ENCODE results near the gene ZC3H18.
A peak's percentile ranks its signal among the peaks of the same experiment; 100 is the strongest.

ZC3H18 gene

DNA sequence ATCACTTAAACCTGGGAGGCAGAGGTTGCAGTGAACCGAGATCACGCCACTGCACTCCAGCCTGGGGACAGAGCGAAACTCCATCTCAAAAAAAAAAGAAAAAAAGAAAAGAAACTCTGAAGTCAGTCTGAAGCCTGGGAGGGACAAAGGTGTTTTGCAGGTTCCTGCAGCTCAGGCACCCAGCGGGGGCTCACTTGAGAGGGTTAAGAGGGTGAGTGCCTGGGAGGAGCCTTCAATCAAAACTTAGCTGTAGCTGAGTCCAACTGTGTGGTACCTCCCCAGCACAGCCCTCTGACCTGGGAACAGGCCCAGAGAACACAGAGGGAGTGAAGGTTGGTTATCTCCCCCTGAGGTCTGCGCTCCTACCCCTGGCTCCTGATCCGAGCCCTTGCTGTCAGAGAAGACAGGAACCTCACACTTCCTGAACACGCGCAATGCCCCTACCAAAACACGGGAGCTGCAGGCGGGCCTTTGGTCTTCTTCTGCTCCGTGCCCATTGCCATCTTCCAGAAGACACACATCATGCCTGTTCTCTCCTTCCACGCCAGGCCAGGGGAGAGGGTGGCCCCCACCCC lies 20.4 kb upstream of the ZC3H18 start:
- no peak for DNase-seq (ENCODE audit: low read depth in 2 of 2)

DNA sequence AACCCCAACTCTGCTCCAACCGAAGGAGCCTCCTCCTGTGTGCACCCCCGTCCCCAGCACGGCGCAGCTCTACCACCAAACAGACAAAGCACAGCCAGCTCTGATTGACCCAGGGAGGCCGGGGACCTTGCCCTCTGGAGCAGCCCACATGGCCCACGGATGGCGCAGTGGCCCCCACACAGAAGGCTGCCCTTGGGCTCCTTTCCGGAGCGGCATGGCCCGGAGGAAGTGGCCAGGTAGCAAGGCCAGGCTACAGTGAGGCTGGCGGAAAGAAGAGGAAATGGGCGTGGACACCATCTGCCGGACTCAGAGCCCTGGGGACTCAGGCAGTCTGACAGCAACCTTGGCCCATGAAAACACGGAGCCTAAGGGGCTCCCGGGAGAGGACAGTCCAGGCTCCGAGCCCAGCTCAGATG lies 19.9 kb upstream of the ZC3H18 start:
- DNase-seq (ENCODE audit: low read depth in 2 of 2), result no peak

DNA sequence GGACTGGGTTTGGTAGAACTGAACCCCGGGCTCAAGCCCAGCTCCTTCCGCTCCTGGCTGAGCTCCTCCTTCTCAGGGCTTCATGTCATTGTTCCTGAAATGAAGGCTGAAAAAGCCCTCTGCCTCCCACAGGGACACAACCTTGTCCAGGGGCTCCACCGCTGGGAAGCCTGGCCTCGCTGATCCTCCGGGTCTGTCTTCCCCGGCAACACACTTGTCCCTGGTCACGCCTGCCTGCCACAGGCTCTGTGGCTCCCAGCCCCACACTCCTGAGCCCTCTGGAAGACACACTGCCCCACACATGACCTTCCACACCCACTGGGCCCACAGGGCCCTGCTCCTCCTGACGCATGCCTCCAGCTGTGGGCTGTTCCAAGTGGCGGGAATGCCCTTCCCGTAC lies 18.0 kb upstream of the ZC3H18 start:
- DNase-seq (ENCODE audit: low read depth in 2 of 2), result no peak

DNA sequence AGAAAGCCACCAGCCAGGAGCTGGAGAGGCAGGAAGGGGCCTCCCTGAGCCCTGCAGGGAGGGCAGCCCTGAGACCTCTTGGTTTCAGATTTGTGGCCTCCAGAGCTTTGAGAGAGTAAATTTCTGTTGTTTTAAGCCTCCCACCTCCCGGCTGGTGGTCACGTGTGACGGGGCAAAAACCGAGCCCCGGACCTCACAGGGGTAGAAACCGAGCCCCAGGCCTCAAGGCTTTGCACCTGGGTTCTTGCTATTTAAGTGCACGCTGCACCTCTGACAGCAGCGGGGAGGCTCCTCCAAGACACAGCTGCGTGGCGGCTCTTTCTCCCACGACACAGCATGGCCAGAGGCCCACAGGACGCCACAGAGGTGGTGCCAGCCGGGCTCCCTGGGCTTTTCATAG lies 17.4 kb upstream of the ZC3H18 start:
- no peak for DNase-seq (ENCODE audit: low read depth in 2 of 2)

DNA sequence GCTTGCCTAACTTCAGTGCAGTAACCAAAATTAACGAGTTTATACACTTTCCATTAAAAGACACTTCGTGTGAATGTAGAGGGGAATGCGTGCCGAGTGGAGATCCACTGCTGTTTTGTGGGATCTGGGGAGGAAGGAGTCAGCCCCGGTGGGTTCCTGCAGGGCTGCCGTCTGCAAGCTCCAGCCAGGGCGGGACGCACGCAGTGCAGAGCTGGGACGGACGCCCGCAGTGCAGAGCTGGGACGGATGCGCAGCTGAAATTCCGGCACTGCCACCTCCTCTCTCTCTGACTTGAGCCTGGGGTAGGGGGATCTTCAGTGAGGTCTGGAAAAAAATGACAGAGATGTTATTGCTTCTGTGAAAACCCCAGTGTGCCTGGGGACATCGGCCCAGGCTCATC lies 16.5 kb upstream of the ZC3H18 start:
- no peak for DNase-seq (ENCODE audit: low read depth in 2 of 2)

DNA sequence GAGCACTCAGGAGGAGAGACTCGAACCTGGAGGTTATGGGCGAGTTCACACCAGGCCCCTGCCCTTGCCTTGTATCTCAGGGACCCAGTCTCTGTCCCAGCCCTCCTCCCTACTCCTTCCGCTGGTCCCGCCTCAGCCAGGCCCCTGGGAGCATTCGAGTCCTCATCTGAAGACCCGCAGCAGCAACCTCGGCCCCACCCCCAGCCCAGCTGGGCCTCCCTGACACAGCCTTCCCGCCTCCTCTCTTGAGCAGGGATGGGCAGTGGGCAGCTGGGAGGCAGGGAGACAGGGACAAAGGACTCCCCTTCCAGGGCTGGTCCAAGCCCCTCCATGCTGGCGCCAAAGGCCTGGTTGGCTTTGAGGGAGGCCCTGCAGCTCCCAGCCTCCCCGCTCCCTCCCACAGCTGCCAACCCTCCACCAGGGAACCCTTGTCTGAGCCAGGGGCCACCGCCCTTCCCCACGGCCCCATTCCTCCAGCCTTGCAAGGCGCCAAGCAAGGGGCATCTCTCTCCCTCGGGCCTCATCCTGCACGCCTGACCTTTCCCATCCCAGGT lies 15.4 kb upstream of the ZC3H18 start:
- DNase-seq (ENCODE audit: low read depth in 2 of 2), result no peak

DNA sequence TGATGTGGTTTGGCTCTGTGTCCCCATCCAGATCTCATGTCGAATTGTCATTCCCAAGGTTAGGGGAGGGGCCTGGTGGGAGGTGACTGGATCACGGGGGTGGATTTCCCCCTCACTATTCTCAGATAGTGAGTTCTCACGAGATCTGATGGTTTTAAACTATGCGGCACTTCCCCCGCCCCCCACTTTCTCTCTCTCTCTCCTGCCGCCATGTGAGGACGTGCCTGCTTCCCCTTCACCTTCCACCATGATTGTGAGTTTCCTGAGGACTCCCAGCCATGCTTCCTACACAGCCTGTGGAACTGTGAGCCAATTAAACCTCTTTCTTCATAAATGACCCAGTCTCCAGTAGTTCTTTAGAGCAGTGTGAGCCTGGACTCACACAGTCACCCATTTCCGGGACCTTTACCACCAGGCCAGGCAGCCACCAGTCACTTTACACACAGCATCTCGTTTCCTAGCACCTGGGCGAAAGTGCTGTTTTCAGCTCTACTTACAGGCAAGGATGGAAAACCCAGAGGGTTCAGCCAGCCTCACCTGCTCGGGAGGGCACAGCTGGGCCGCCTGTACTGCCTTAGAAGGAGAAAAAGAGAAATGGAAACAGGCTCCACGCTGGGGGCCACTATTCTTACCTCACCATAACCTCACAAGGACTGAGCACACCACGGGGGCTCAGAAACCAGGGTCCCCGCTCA lies 13.8 kb upstream of the ZC3H18 start:
- no peak for DNase-seq (ENCODE audit: low read depth in 2 of 2)

DNA sequence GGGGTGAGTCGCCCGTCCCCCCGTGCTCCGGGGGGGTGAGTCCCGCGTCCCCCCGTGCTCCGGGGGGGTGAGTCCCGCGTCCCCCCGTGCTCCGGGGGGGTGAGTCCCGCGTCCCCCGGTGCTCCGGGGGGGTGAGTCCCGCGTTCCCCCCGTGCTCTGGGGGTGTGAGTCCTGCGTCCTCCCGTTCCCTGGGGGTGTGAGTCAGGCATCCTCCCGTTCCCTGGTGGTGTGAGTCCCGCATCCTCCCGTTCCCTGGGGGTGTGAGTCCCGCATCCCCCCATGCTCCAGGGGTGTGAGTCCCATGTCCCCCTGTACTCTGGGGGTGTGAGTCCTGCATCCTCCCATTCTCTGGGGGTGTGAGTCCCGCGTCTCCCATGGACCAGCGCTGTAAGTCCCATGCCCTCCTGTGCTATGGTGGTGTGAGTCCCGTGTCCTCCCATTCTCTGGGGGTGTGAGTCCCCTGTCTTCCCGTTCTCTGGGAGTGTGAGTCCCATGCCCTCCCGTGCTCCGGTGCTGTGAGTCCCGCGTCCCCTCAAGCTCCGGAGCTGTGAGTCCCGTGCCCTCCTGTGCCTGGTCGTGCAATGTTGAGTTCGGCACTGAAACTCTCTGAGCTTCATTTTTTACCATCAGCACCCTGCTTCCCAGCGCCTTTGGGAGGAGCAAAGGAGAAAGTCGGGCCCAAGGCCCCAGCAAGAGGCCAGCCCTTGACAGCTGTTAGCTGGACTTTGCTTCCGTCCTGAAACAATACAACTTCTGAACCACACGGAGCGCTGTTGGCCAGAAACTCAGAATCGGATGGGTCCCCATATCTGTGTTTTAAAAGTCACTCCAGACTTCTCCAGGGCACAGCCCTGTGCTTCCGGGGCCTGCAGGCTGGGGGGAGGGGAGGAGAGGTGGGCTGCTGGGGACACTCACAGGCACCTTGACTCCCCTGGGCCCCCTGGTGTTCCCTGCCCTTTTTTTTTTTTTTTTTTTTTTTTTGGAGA lies 11.5 kb upstream of the ZC3H18 start:
- no peak for DNase-seq (ENCODE audit: low read depth in 2 of 2)

DNA sequence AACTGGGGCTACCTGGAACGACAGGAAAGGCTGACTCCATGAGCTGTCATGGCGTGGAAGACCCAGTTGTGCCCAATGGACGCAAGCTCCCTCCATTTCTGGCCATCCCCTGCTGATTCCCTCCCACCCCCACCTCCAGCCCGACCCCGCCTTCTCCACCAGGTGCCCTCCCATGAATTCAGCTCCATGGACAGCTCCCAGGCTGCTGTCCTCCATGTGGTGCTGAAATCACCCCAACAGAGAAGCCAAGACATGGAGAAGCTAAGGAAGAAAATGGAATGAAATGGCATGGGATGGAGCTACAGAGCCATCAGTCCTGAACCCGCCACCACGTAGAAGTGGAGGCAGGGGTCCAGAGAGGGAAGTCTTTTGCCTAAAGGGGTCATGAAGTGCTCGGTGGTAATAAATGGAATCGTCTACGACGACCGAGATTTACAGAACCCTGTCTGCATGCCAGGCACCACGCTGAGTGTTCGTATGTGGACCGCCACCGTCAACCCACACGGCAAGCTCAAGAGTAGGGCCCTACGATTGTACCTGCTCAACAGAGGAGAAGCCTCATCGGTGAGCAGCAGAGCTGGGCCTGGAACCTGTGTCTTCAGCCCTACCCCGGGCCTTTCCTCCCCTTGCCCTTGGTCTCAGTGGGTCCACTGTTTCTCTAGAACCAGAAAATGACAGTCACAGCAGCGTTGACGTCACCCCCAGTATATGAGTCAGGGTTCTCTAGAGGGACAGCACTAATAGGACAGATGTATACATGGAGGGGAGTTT lies 9.3 kb upstream of the ZC3H18 start:
- no peak for DNase-seq (ENCODE audit: low read depth in 2 of 2)

DNA sequence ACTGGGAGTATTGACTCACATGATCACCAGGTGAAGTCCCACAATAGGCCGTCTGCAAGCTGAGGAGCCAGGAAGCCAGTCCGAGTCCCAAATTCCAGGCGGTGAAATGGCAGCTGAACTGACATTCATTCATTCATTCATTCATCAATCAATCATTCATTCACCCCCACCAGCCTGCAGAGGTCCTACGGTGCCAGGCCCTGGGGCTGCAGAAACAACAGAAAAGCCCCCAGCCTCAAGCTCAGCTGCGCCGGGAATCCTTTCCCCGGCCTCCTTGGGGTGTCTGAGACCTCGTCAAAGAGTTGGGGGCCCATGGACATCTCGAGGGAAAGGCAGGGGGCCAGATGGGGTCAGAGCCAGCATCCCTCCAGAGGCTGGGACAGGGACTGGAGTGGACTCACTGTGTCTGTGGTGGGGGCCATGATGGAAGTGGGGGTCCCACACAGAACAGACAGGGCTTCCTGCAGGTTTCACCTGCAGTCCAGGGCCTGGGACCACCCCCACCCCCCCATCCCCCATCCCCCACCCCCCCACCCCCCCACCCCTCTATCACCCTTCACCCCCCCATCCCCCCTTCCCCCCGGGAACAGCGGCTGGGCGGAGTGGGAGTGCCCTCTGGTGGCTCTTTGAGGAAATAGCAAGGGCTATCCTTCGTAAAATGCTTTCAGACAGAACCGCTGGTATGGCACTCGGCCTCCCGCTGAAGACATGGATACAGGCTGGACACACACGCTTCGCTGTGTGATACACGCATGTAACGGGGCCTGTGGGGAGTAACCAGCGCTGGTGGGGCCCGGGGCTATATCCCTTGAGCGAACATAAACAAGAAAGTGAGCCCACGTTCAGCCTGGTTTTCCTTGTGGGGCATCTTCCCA lies 8.5 kb upstream of the ZC3H18 start:
- peak; percentile 37 to 47 for DNase-seq (ENCODE audit: low read depth in 2 of 2)

DNA sequence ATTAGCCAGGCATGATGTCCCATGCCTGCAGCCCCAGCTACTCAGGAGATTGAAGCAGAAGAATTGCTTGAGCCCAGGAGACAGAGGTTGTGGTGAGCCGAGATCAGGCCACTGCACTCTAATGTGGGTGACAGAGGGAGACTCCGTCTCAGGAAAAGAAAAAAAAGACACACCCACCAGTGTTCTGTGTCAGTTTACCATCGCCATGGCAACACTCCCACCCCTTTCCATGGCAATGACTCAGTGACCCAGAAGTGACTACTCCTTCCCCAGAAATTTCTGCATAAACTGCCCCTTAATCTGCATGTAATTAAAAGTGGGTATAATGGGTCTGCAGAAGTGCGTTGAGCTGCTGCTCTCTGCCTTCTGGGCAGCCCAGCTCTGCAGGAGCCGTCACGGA lies 4.0 kb upstream of the ZC3H18 start:
- peak; percentile 35 to 49 for DNase-seq (ENCODE audit: low read depth in 2 of 2)

DNA sequence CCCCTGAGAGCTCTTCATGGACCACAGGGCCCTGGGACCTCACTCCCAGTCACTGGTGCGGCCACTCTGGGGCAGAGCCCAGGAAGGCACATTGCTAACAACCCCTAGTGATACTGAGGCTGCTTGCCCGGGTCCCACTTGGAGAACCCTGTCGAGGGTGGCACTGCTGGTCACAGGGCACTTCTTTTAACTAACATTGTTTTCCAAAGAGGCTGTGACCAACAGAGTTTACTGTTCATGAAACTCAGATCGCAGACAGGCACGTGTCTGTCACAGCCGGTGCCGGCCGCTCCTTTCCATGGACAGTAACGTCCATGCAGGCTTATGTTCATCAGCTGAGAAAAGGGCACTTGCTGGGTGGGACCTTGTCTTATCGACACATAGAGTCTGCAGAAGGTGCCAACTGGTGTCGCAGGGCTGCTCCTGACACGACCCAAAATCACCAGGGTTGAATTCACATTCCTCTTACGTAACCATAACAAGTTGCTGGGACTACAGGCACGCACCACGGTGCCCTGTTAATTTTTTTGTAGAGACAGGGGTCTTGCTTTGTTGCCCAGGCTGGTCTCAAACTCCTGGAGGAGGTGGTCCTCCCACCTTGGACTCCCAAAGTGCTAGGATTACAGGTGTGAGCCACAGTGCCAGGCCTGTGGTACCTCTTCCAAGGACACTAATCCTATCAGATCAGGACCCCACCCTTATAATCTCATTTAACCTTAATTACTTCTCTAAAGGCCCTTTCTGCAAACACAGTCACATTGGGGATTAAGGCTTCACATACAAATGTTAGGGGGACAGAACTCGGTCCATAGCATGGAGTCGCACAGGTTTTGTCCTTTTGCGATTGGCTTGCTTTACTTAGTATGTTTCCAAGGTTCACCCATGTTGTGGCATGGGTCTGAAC lies 1.2 kb upstream of the ZC3H18 start:
- DNase-seq (ENCODE audit: low read depth in 2 of 2), result no peak

DNA sequence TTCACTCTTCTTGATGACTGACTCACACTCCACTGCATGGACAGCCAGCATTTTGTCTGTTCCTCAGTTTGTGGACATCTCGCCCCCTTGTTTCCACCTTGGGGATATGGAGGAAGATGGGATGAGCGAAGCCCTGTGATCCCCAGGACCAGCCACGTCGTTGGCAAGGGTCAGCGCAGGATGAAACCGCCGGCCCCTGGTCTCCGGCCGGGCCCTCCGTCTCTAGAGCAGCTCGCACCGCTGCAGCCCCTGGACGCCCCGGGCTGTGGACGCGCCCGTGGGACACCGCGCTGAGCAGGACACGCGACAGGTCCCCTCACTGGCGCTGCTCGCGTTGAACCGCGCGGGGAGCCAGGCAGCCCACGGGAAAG lies 604 bp upstream of the ZC3H18 start:
- DNase-seq (ENCODE audit: low read depth in 2 of 2), result no peak

DNA sequence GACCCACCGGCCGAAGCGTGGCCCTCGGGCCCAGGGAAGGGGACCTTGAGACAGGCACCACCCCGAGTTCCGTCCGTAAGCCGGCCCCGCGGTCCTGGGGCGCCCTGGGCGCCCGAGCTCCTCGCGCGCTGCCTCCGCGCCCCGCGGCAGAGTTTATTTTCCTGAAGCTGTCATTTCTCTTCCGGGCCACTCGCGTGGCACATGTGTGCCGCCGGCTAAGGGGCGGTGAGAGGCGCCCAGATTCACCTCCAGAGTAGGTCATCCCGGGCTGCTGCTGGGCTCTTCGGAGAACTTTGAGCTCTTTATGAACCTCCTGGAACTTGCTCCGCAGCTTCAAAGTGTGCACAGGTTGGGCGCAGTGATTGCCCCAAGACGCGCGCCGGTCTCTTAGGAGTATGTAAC lies 489 bp downstream of the ZC3H18 start:
- DNase-seq (ENCODE audit: low read depth in 2 of 2), result peak; percentile 34 to 37

DNA sequence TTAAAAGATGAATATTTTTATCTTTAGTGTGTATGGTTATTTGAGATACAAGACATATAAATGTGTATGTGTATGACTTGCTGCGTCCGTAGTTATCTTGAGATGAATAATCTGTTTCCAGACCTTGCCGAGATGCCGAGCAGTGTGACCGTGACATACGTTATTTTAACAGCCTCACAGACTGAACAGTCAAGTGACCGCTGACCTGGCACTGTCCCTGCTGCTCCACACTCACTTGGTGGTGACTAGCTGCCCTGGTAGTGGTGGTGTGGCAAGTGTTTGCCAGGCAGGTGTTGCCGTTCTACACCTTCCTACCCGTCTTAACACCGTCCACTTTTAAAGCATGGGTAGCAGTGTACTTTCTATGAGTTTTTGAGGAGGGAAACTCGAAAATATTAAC lies 5.0 kb downstream of the ZC3H18 start:
- no peak for DNase-seq (ENCODE audit: low read depth in 2 of 2)

DNA sequence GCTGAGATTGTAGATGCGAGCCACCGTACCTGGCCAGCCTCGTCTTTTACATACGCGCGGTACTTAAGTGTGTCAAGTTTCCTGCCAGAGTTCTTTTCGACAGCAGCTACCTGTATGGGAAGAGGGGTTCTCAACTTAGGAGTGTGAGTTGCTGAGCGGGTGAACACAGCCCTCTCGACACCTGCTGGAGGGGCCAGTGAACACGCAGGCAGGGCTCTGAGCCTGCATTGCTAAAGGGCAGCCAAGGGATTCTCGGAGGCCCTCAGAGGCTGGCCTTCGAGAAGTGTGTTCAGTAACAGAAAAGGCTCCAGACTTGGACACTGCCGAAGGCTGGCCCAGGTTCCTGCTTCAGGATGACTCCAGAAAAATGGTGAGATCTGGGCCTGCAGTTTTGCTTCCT lies 6.1 kb downstream of the ZC3H18 start:
- no peak for DNase-seq (ENCODE audit: low read depth in 2 of 2)

DNA sequence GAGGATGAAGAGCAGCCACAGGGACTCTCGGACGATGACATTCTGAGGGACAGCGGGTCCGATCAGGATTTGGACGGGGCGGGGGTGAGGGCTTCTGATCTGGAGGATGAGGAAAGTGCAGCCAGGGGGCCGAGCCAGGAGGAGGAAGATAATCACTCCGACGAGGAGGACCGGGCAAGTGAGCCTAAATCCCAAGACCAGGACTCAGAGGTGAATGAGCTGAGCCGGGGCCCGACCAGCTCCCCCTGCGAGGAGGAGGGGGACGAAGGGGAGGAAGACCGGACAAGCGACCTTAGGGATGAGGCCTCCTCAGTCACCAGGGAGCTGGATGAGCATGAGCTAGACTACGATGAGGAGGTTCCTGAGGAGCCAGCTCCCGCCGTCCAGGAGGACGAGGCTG lies 7.0 kb downstream of the ZC3H18 start:
- no peak for DNase-seq (ENCODE audit: low read depth in 2 of 2)

DNA sequence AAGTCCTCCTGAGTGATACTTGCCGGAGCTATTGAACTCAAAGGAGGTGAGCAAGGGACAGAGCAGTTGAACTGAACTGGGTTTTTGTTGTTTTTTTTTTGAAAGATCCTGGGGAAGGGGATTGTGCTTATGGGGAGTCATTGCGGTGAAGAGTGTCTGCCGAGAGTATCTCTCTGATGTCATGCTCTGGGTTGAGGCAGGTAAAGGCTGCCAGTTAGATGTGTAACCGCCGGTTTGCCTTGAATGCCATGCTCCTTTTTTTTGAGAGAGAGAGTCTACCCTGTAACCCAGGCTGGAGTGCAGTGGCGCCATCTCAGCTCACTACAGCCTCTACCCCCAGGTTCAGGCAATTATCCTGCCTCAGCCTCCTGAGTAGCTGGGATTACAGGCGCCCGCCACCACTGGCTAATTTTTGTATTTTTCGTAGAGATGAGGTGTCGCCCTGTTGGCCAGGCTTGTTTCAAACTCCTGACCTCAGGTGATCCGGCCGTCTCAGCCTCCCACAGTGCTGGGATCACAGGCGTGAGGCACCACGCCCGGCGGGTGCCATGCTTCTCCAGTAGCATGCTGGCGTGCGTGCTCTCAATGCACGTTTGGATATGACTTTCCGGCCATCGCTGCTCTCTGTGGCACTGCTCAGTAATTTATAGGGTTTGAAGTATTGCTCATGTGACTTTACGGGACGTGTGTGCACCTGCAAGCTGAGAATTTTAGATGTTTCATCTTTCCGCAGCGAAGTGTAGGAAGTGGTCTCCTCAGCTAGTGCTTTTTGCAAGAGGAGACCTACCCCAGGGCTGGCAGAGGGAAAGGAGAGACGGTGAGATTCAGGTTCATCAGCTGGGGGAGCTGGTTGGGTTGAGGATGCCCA lies 8.5 kb downstream of the ZC3H18 start:
- no peak for DNase-seq (ENCODE audit: low read depth in 2 of 2)

DNA sequence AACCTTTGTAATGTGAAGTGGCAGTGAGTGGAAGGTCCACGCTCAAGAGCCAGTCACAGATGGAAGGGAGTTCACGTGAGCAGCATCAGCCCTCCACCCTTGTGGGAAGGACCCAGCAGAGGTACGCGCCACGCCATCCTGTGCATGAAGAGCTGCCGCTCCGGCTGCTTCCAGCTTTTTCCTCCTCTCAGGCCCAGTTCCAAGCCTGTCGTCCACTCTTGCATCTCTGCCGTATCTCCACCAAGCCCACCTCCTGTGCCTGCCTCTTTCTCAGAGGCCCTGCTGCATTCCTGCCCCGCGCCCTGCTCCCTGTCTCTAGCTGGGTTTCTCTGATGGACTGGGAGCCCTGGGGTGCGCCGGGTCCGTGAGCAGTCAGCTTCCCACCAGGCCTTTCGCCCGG lies 10.2 kb downstream of the ZC3H18 start:
- no peak for DNase-seq (ENCODE audit: low read depth in 2 of 2)
